ENCODE data around the gene AQP3. TPM values are rescaled to one million over a fixed set of nuclear protein-coding genes. Genes with fewer than 3 reads are reported as not detected.

AQP3 gene
- total and polyA plus RNA-seq, 2 of the 13 experiments (the other 11 are each of a cell fraction or from before 2014, with no cell fraction given): 1.4 to 5.5 TPM

DNA sequence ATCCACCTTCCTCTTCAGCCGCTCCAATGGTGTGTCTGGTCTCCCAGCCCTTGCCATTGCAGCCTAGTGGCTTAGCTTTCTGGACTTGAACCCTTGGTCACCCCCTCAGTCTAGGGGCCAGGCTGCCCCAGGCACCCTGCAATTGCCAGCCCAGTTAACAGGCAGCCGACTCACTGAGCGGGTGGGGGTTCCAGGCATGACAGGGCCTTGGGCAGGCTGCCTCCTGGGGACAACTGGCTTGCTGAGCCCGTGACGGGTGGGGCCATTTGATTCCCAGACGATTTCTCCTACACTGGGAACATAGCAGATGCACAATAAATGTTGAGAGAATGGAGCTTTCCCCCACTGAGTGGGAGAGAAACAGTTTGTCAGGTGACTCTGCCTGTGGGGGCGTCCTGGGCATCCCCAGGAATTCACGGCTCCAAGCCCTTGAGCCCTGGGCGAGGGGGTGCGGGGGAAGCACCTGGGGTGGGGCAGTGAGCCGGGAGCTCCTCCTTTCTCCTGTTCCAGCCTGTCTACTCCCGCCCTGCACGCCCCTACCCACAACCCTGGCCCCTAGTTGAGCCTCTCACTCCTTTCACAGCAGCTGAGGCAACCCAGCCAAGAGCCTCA lies 32.4 kb downstream of the AQP3 start (continued):
- TF ChIP-seq THAP8 (CRISPR knock-in tag; IDR thresholded peaks at IDR 0.05; ENCODE audit: borderline replicate concordance) (no peak), ZNF773 (CRISPR knock-in tag; IDR thresholded peaks at IDR 0.05; ENCODE audit: borderline replicate concordance) (no peak), BRF2 (CRISPR knock-in tag; IDR thresholded peaks at IDR 0.05) (no peak), NFATC3 (CRISPR knock-in tag; IDR thresholded peaks at IDR 0.05) (no peak), ZBTB42 (CRISPR knock-in tag; IDR thresholded peaks at IDR 0.05) (no peak), ZFP90 (CRISPR knock-in tag; IDR thresholded peaks at IDR 0.05; ENCODE audit: borderline replicate concordance) (0 out of 2 replicates have a peak, but pooled peaks have one; percentile 10), IRF2 (CRISPR knock-in tag; IDR thresholded peaks at IDR 0.05) (no peak), XBP1 (CRISPR knock-in tag; IDR thresholded peaks at IDR 0.05) (no peak), MEIS1 (CRISPR knock-in tag; IDR thresholded peaks at IDR 0.05; ENCODE audit: borderline replicate concordance) (no peak), KLF12 (CRISPR knock-in tag; IDR thresholded peaks at IDR 0.05; ENCODE audit: borderline replicate concordance) (no peak), ZNF563 (CRISPR knock-in tag; IDR thresholded peaks at IDR 0.05) (peak; percentile 17; the same call in 1 of the 2 replicates), ZSCAN29 (CRISPR knock-in tag; conservative IDR thresholded peaks at IDR 0.05) (no peak), ZNF546 (CRISPR knock-in tag; conservative IDR thresholded peaks at IDR 0.05) (0 out of 2 replicates have a peak, but pooled peaks have one; percentile 15), ZNF841 (CRISPR knock-in tag; IDR thresholded peaks at IDR 0.05; ENCODE audit: borderline replicate concordance) (0 out of 2 replicates have a peak, but pooled peaks have one; percentile 4), ZMYM4 (CRISPR knock-in tag; IDR thresholded peaks at IDR 0.05) (no peak), ZNF790 (CRISPR knock-in tag; IDR thresholded peaks at IDR 0.05; ENCODE audit: borderline replicate concordance) (no peak), SRSF4 (IDR thresholded peaks at IDR 0.05; ENCODE audit: low read depth, low read length, poor library complexity, severe bottlenecking) (no peak), ZNF891 (CRISPR knock-in tag; IDR thresholded peaks at IDR 0.05) (peak; percentile 8; the same call in 1 of the 2 replicates), PRMT3 (CRISPR knock-in tag; IDR thresholded peaks at IDR 0.05; ENCODE audit: borderline replicate concordance, low read depth) (no peak)
- TF ChIP-seq, protein P1, sequence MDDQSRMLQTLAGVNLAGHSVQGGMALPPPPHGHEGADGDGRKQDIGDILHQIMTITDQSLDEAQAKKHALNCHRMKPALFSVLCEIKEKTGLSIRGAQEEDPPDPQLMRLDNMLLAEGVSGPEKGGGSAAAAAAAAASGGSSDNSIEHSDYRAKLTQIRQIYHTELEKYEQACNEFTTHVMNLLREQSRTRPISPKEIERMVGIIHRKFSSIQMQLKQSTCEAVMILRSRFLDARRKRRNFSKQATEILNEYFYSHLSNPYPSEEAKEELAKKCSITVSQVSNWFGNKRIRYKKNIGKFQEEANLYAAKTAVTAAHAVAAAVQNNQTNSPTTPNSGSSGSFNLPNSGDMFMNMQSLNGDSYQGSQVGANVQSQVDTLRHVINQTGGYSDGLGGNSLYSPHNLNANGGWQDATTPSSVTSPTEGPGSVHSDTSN (CRISPR knock-in tag; IDR thresholded peaks at IDR 0.05; ENCODE audit: borderline replicate concordance): no peak

Measured in HepG2 (cell line).